GM18505 (cell line): ENCODE results near the gene TNPO2.
A peak's percentile ranks its signal among the peaks of the same experiment; 100 is the strongest.

ENCODE experiments used
- ATAC-seq: cut with Tn5 transposase; IDR thresholded peaks from one replicate; pipeline ENCODE4 v1.9.1; 2021; ENCODE audit not compliant: unreplicated experiment
- POLR2A ChIP-seq: IDR thresholded peaks from 4 replicates; pipeline ENCODE4 v1.6.1; 2011; ENCODE audit warnings: borderline replicate concordance; ENCODE audit not compliant: insufficient read depth, insufficient read length; ENCODE audit errors: extremely low read depth

The TNPO2 gene

GRCh38 chr19:12723641-12724426, at the start of gene TNPO2:
Gene TNPO2, minus strand, starts transcription at chr19:12723932. Its CDS starts 2,955 bp downstream, at chr19:12720977.
- no peak for ATAC-seq
- TF ChIP-seq POLR2A: peak; percentile 60

GRCh38 chr19:12772323-12772722, 48.6 kb upstream of the TNPO2 start:
- TF ChIP-seq POLR2A: no peak
- ATAC-seq: no peak

- TF ChIP-seq POLR2A: no peak
- no peak for ATAC-seq
Observed at GRCh38 chr19:12770922-12771321, 47.2 kb upstream of the TNPO2 start.

GRCh38 chr19:12769689-12770088, 46.0 kb upstream of the TNPO2 start:
- ATAC-seq: no peak
- TF ChIP-seq POLR2A: no peak

GRCh38 chr19:12767666-12768065, 43.9 kb upstream of the TNPO2 start:
- ATAC-seq: no peak
- no peak for TF ChIP-seq POLR2A

GRCh38 chr19:12767150-12767549, 43.4 kb upstream of the TNPO2 start:
- ATAC-seq: no peak
- no peak for TF ChIP-seq POLR2A

- no peak for ATAC-seq
- no peak for TF ChIP-seq POLR2A
Observed at GRCh38 chr19:12766051-12766521, 42.4 kb upstream of the TNPO2 start.

- no peak for TF ChIP-seq POLR2A
- no peak for ATAC-seq
Observed at GRCh38 chr19:12764698-12765097, 41.0 kb upstream of the TNPO2 start.

- ATAC-seq: no peak
Observed at GRCh38 chr19:12763100-12763499, 39.4 kb upstream of the TNPO2 start.

GRCh38 chr19:12759686-12760085, 36.0 kb upstream of the TNPO2 start:
- no peak for ATAC-seq
- no peak for TF ChIP-seq POLR2A

More at GRCh38 chr19:12763100-12763499, 39.4 kb upstream of the TNPO2 start:
- TF ChIP-seq POLR2A: no peak

GRCh38 chr19:12757544-12758274, 34.0 kb upstream of the TNPO2 start:
- ATAC-seq: no peak
- no peak for TF ChIP-seq POLR2A

- ATAC-seq: no peak
- TF ChIP-seq POLR2A: no peak
Observed at GRCh38 chr19:12756150-12756883, 32.6 kb upstream of the TNPO2 start.
